ENCODE data around the gene CCAR1.
"Not testable (repeated sequence)": the region's sequence is repeated elsewhere in the genome, so short reads cannot be mapped to it uniquely, and the experiment has no call there.

The CCAR1 gene

GRCh38 chr10:68720793-68721672, at the start of gene CCAR1:
TSS of gene CCAR1 (plus strand) at chr10:68721239. CDS start at chr10:68722505, 1,266 bp downstream.
- DNase-seq, result peak; percentile 92

GRCh38 chr10:68684413-68684812, 36.6 kb upstream of the CCAR1 start:
- DNase-seq, result no peak

GRCh38 chr10:68696018-68696417, 25.0 kb upstream of the CCAR1 start:
- no peak for DNase-seq

GRCh38 chr10:68697106-68697505, 23.9 kb upstream of the CCAR1 start:
- no peak for DNase-seq

- no peak for DNase-seq
These were observed 20.8 kb upstream of the CCAR1 start for GRCh38 chr10:68700197-68700596.

GRCh38 chr10:68705548-68705947, 15.5 kb upstream of the CCAR1 start:
- DNase-seq, result no peak

- not testable (repeated sequence) for DNase-seq
These were observed 12.1 kb upstream of the CCAR1 start for GRCh38 chr10:68708987-68709386.

GRCh38 chr10:68713065-68713464, 8.0 kb upstream of the CCAR1 start:
- not testable (repeated sequence) for DNase-seq

- no peak for DNase-seq
These were observed 3.6 kb upstream of the CCAR1 start for GRCh38 chr10:68717435-68717834.

- no peak for DNase-seq
These were observed 765 bp downstream of the CCAR1 start for GRCh38 chr10:68721673-68722335.

GRCh38 chr10:68725016-68725415, 4.0 kb downstream of the CCAR1 start:
- no peak for DNase-seq

- DNase-seq, result no peak
These were observed 6.1 kb downstream of the CCAR1 start for GRCh38 chr10:68727146-68727545.

GRCh38 chr10:68732651-68733050, 11.6 kb downstream of the CCAR1 start:
- DNase-seq, result no peak

GRCh38 chr10:68734349-68734748, 13.3 kb downstream of the CCAR1 start:
- DNase-seq, result no peak

GRCh38 chr10:68735119-68735518, 14.1 kb downstream of the CCAR1 start:
- no peak for DNase-seq

- not testable (repeated sequence) for DNase-seq
These were observed 14.7 kb downstream of the CCAR1 start for GRCh38 chr10:68735739-68736138.

GRCh38 chr10:68740676-68741075, 19.6 kb downstream of the CCAR1 start:
- not testable (repeated sequence) for DNase-seq

GRCh38 chr10:68742397-68742796, 21.4 kb downstream of the CCAR1 start:
- no peak for DNase-seq

- no peak for DNase-seq
These were observed 31.8 kb downstream of the CCAR1 start for GRCh38 chr10:68752711-68753350.

GRCh38 chr10:68756246-68756645, 35.2 kb downstream of the CCAR1 start:
- no peak for DNase-seq

GRCh38 chr10:68756766-68757165, 35.7 kb downstream of the CCAR1 start:
- DNase-seq, result no peak

GRCh38 chr10:68759223-68759863, 38.3 kb downstream of the CCAR1 start:
- DNase-seq, result no peak

GRCh38 chr10:68759967-68760366, 38.9 kb downstream of the CCAR1 start:
- no peak for DNase-seq
